ENCODE data around the gene CDC42BPG.

Gene CDC42BPG

DNA sequence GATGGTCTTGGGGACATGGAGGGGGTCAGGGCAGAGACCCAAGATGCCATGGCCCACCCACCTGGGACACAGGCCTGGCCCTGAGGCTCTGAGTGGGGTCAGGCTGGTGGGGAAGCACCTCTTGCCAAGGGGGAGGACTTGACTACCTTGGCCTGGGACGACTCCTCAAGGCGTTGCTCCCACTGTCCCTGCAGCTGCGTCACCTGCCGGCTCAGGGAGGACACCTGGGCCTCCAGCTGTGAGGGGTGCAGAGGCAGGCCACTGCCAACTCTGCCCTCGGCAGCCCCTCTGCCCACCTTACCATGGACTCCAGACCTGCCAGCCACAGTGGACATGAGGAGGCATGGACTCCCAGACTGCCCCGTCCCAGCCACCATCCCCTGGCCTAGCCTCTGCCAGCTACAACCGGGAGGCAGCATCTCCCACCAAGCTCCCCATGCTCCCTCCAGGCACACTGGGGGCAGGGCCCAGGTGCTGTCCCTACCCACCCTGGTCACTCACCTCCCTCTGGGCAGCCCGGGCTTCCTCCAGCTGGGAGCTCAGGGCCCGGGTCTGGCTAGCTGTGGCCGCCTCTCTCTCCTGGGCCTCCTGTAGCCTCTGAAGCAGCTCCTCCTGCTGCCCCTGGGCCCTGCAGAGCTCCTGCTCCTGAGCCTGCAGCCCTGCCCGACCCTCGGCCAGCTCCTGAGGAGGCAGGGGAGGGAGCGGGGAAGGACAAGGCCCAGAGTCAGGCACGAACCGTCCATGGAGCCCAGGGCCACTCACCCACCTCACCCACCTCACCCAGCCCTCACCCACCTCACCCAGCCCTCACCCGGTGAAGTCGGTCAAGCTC, 8.6 kb downstream of the CDC42BPG start:
- H4K8ac ChIP-seq (ENCODE audit: low read depth, low read length): no peak overlapping the region
- no peak overlapping the region for H4K5ac ChIP-seq (ENCODE audit: low read length)
- no peaks in the 10 kb centered on the region for H3K4me1 ChIP-seq (ENCODE audit: control insufficient read depth, low read depth, low read length)
- H3K56ac ChIP-seq (ENCODE audit: low read length): no peak overlapping the region
- no peak overlapping the region for H3K23ac ChIP-seq (ENCODE audit: low read length)
- H2BK5ac ChIP-seq (ENCODE audit: low read length): no peak overlapping the region
- no peak overlapping the region for H3K9ac ChIP-seq (ENCODE audit: low read length)
- no peaks in the 10 kb centered on the region for H3K79me1 ChIP-seq (ENCODE audit: low read length)
- no peak overlapping the region for H2AK5ac ChIP-seq (ENCODE audit: low read length)
- H3K36me3 ChIP-seq (ENCODE audit: control insufficient read depth, insufficient read depth, low read length): peaks cover 2% of the 10 kb centered on the region
- H3K4me2 ChIP-seq (ENCODE audit: low read length): no peak overlapping the region
- no peak overlapping the region for H2BK120ac ChIP-seq (ENCODE audit: low read depth, low read length)
- no peak overlapping the region for H3K4ac ChIP-seq (ENCODE audit: low read depth, low read length)
- WGBS (ENCODE audit: extremely low coverage, insufficient coverage, low lambda C conversion rate): no CpG with 5 or more reads among the region's 17 CpGs
- H2BK15ac ChIP-seq (replicated peaks; ENCODE audit: low read depth): no peak overlapping the region
- no peak for DNase-seq
- H3K18ac ChIP-seq (ENCODE audit: low read length): no peak overlapping the region
- no peaks in the 10 kb centered on the region for H3K27me3 ChIP-seq (ENCODE audit: insufficient read depth, low read length, poor library complexity)
- H3K4me3 ChIP-seq (ENCODE audit: low read length): no peak overlapping the region
- no peaks in the 10 kb centered on the region for H3K79me2 ChIP-seq (ENCODE audit: control insufficient read depth, insufficient read depth, low read length)
- no peak overlapping the region for H3K27ac ChIP-seq (ENCODE audit: low read depth, low read length)

DNA sequence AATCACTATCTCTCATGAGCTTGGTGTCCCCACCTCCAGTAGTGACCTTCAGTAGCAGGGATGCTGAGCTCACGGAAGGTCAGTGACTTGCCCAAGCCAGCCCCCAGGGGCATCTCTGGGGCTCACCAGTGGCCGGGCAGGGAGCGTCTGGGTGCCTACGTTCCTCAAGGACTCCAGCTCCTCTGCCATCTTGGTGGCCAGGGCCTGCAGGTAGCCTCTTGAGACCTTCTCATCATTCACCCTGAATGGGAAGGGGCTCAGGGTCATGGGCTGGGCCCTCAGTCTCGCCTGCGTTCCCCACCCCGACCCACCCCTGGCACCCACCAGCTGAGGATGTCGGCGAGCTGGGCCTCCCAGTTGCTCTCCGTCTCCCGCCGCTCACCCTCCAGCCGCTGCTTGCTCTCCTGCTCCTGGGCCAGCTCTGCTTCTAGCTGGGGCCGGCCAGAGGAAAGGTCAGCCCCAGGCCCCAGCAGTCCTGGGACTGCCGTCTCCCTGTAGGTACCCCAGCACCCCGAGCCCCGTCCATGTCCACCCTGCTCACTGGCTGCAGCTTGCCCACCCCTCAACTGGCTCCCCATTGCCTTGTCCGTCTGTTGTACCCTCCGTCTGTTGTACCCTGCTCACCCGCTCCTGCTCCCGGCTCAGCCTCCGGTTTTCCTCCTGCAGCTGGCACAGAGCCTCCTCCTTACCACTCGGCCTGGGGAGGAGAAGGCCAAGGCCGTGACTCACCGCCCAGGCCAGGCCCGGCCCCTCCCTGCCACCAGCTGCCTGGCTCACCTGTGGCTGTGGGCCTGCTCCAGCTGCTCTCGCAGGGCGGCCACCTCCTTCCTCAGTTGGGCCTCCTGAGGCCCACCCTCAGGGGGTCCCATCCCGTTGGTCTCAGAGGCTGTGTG, 9.5 kb downstream of the CDC42BPG start:
- no peak overlapping the region for H3K18ac ChIP-seq (ENCODE audit: low read length)
- no peak overlapping the region for H4K8ac ChIP-seq (ENCODE audit: low read depth, low read length)
- H3K27me3 ChIP-seq (ENCODE audit: insufficient read depth, low read length, poor library complexity): no peaks in the 10 kb centered on the region
- H2BK15ac ChIP-seq (replicated peaks; ENCODE audit: low read depth): no peak overlapping the region
- no peak overlapping the region for H3K23ac ChIP-seq (ENCODE audit: low read length)
- no peak overlapping the region for H3K56ac ChIP-seq (ENCODE audit: low read length)
- no peak overlapping the region for H4K5ac ChIP-seq (ENCODE audit: low read length)
- H3K36me3 ChIP-seq (ENCODE audit: control insufficient read depth, insufficient read depth, low read length): peaks cover 2% of the 10 kb centered on the region
- no peak overlapping the region for H3K9ac ChIP-seq (ENCODE audit: low read length)
- no peak overlapping the region for H3K4me3 ChIP-seq (ENCODE audit: low read length)
- no peak overlapping the region for H2BK120ac ChIP-seq (ENCODE audit: low read depth, low read length)
- H2BK5ac ChIP-seq (ENCODE audit: low read length): no peak overlapping the region
- no CpG with 5 or more reads among the region's 29 CpGs for WGBS (ENCODE audit: extremely low coverage, insufficient coverage, low lambda C conversion rate)
- no peak overlapping the region for H3K4me2 ChIP-seq (ENCODE audit: low read length)
- H2AK5ac ChIP-seq (ENCODE audit: low read length): no peak overlapping the region
- H3K4me1 ChIP-seq (ENCODE audit: control insufficient read depth, low read depth, low read length): no peaks in the 10 kb centered on the region
- no peak overlapping the region for H3K4ac ChIP-seq (ENCODE audit: low read depth, low read length)
- no peak for DNase-seq
- no peak overlapping the region for H3K27ac ChIP-seq (ENCODE audit: low read depth, low read length)
- H3K79me2 ChIP-seq (ENCODE audit: control insufficient read depth, insufficient read depth, low read length): no peaks in the 10 kb centered on the region
- no peaks in the 10 kb centered on the region for H3K79me1 ChIP-seq (ENCODE audit: low read length)

DNA sequence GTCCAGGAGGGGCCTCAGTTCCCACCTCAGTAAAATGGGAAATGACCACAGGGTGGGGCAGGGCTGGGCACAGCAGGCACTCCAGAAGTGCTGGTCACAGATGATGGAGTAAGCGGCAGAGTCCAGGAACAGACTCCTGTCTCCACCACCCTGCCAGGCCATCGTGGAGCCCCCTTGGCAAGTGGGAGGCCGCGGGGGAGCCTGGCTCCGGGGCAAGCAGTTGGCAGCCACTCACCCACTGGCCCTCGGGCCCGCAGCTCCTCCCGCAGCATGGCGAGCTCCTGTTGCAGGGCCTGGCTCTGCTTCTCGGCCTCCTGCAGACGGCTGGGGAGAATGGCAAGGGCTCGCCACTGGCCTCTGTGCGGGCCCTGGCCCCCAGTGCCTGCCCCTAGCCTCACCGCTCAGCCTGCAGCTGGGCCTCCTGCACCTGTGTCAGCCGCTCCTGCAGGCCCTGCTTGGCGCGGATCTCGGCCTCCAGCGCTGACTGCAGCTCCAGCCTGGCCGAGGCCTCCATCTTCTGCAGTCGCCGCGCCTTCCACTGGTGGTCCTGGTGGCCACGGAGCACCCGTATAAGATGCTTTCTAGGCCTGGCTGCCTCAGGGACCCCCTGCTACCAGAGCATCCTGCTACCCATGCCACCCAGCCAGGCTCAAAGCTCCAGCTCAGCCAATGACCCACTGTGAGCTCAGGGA, 10.3 kb downstream of the CDC42BPG start:
- no peak for DNase-seq
- no peak overlapping the region for H4K5ac ChIP-seq (ENCODE audit: low read length)
- H4K8ac ChIP-seq (ENCODE audit: low read depth, low read length): no peak overlapping the region
- no peak overlapping the region for H3K4ac ChIP-seq (ENCODE audit: low read depth, low read length)
- no CpG with 5 or more reads among the region's 25 CpGs for WGBS (ENCODE audit: extremely low coverage, insufficient coverage, low lambda C conversion rate)
- no peak overlapping the region for H3K4me2 ChIP-seq (ENCODE audit: low read length)
- no peaks in the 10 kb centered on the region for H3K79me1 ChIP-seq (ENCODE audit: low read length)
- H3K23ac ChIP-seq (ENCODE audit: low read length): no peak overlapping the region
- no peak overlapping the region for H3K9ac ChIP-seq (ENCODE audit: low read length)
- no peak overlapping the region for H2BK15ac ChIP-seq (replicated peaks; ENCODE audit: low read depth)
- H3K4me1 ChIP-seq (ENCODE audit: control insufficient read depth, low read depth, low read length): no peaks in the 10 kb centered on the region
- H3K4me3 ChIP-seq (ENCODE audit: low read length): no peak overlapping the region
- H3K79me2 ChIP-seq (ENCODE audit: control insufficient read depth, insufficient read depth, low read length): no peaks in the 10 kb centered on the region
- no peak overlapping the region for H2BK120ac ChIP-seq (ENCODE audit: low read depth, low read length)
- H2BK5ac ChIP-seq (ENCODE audit: low read length): no peak overlapping the region
- H3K56ac ChIP-seq (ENCODE audit: low read length): no peak overlapping the region
- H3K36me3 ChIP-seq (ENCODE audit: control insufficient read depth, insufficient read depth, low read length): peaks cover 2% of the 10 kb centered on the region
- no peak overlapping the region for H3K18ac ChIP-seq (ENCODE audit: low read length)
- H2AK5ac ChIP-seq (ENCODE audit: low read length): no peak overlapping the region
- H3K27ac ChIP-seq (ENCODE audit: low read depth, low read length): no peak overlapping the region
- no peaks in the 10 kb centered on the region for H3K27me3 ChIP-seq (ENCODE audit: insufficient read depth, low read length, poor library complexity)

DNA sequence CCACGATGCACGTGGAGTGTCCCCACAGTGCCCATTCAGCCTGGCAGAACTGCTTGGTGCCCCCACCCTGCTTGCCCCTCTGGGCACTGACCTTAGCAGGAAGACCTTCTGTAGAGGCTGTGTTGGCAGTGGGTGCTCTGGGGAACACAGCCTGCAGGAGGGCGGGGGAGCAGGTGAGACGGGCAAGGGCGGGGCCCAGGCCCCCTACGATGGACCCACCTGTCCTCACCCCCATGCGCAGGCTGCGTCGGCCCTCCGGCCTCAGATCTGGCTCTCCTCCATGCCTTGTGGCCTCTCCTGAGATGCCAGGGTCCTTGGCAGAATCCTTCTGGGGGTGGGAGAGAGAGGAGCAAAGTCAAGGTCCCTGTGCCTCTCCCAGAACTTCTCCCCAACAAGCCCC, 10.9 kb downstream of the CDC42BPG start:
- no peak overlapping the region for H3K4me2 ChIP-seq (ENCODE audit: low read length)
- no peak overlapping the region for H3K4ac ChIP-seq (ENCODE audit: low read depth, low read length)
- no CpG with 5 or more reads among the region's 10 CpGs for WGBS (ENCODE audit: extremely low coverage, insufficient coverage, low lambda C conversion rate)
- H2BK5ac ChIP-seq (ENCODE audit: low read length): no peak overlapping the region
- H2AK5ac ChIP-seq (ENCODE audit: low read length): no peak overlapping the region
- no peak overlapping the region for H3K18ac ChIP-seq (ENCODE audit: low read length)
- H3K79me1 ChIP-seq (ENCODE audit: low read length): no peaks in the 10 kb centered on the region
- no peak overlapping the region for H4K5ac ChIP-seq (ENCODE audit: low read length)
- no peak overlapping the region for H2BK15ac ChIP-seq (replicated peaks; ENCODE audit: low read depth)
- H4K8ac ChIP-seq (ENCODE audit: low read depth, low read length): no peak overlapping the region
- H2BK120ac ChIP-seq (ENCODE audit: low read depth, low read length): no peak overlapping the region
- H3K27me3 ChIP-seq (ENCODE audit: insufficient read depth, low read length, poor library complexity): no peaks in the 10 kb centered on the region
- H3K36me3 ChIP-seq (ENCODE audit: control insufficient read depth, insufficient read depth, low read length): peaks cover 2% of the 10 kb centered on the region
- no peak for DNase-seq
- H3K79me2 ChIP-seq (ENCODE audit: control insufficient read depth, insufficient read depth, low read length): no peaks in the 10 kb centered on the region
- H3K56ac ChIP-seq (ENCODE audit: low read length): no peak overlapping the region
- no peak overlapping the region for H3K27ac ChIP-seq (ENCODE audit: low read depth, low read length)
- no peak overlapping the region for H3K4me3 ChIP-seq (ENCODE audit: low read length)
- H3K23ac ChIP-seq (ENCODE audit: low read length): no peak overlapping the region
- H3K4me1 ChIP-seq (ENCODE audit: control insufficient read depth, low read depth, low read length): no peaks in the 10 kb centered on the region
- no peak overlapping the region for H3K9ac ChIP-seq (ENCODE audit: low read length)

DNA sequence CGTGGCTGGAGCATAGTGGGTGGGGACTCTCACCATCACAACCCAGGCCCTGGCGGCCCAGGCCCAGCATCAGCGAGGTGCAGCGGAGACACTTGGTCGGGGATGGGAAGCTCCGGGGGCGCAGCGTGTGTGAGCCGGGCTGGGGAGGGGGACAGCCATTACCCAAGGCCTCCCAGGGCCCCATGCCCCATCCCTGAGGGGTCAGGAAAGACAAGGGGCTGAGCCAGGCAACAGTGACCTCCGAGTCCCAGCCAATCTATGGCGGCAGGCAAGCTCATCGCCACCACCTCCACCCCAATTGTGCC, 11.3 kb downstream of the CDC42BPG start:
- Histone ChIP-seq H3K79me2 (ENCODE audit: control insufficient read depth, insufficient read depth, low read length) (no peaks in the 10 kb centered on the region), H3K23ac (ENCODE audit: low read length) (no peak overlapping the region), H3K27ac (ENCODE audit: low read depth, low read length) (no peak overlapping the region), H3K4me1 (ENCODE audit: control insufficient read depth, low read depth, low read length) (no peaks in the 10 kb centered on the region), H2BK120ac (ENCODE audit: low read depth, low read length) (no peak overlapping the region), H3K56ac (ENCODE audit: low read length) (no peak overlapping the region), H2BK15ac (replicated peaks; ENCODE audit: low read depth) (no peak overlapping the region), H2BK5ac (ENCODE audit: low read length) (no peak overlapping the region), H3K36me3 (ENCODE audit: control insufficient read depth, insufficient read depth, low read length) (peaks cover 2% of the 10 kb centered on the region), H2AK5ac (ENCODE audit: low read length) (no peak overlapping the region), H3K27me3 (ENCODE audit: insufficient read depth, low read length, poor library complexity) (no peaks in the 10 kb centered on the region), H3K18ac (ENCODE audit: low read length) (no peak overlapping the region), H4K5ac (ENCODE audit: low read length) (no peak overlapping the region), H3K9ac (ENCODE audit: low read length) (no peak overlapping the region), H3K79me1 (ENCODE audit: low read length) (no peaks in the 10 kb centered on the region), H3K4me3 (ENCODE audit: low read length) (no peak overlapping the region), H3K4ac (ENCODE audit: low read depth, low read length) (no peak overlapping the region), H3K4me2 (ENCODE audit: low read length) (no peak overlapping the region), H4K8ac (ENCODE audit: low read depth, low read length) (no peak overlapping the region)
- DNase-seq: no peak
- no CpG with 5 or more reads among the region's 12 CpGs for WGBS (ENCODE audit: extremely low coverage, insufficient coverage, low lambda C conversion rate)
